GM13976 (cell line): ENCODE data around the gene SNPH.

Experiments
- DNase-seq: peaks from one replicate; pipeline ENCODE4 v3.0.0; 2012; ENCODE audit warnings: low spot score
- CTCF ChIP-seq: IDR thresholded peaks from 2 replicates; pipeline ENCODE4 v1.5.1; 2012; ENCODE audit warnings: borderline replicate concordance, mild to moderate bottlenecking; ENCODE audit not compliant: insufficient read depth; ENCODE audit errors: extremely low read depth, missing control alignments, control extremely low read depth
- in situ Hi-C: fragments of 300-500 bp; cut with MboI; formaldehyde crosslinking; loops from one replicate; pipeline ENCODE4 v1.12.0; 2022; ENCODE audit warnings: low sequenced_read_pairs, mixed read lengths, inconsistent platforms; ENCODE audit not compliant: unreplicated experiment

Gene SNPH

GRCh38 chr20:1332749-1333300 lies 66.7 kb downstream of the SNPH start:
- in situ Hi-C loops = no loop called here
- no peak for DNase-seq
- TF ChIP-seq CTCF = no peak

- no peak for TF ChIP-seq CTCF
- no peak for DNase-seq
- in situ Hi-C loops = no loop called here
Observed at GRCh38 chr20:1333462-1334369, 67.6 kb downstream of the SNPH start.

- TF ChIP-seq CTCF = no peak
- in situ Hi-C loops = no loop called here
- DNase-seq = no peak
Observed at GRCh38 chr20:1334370-1334731, 68.3 kb downstream of the SNPH start.

GRCh38 chr20:1334761-1335160 lies 68.7 kb downstream of the SNPH start:
- no peak for DNase-seq
- in situ Hi-C loops = no loop called here

GRCh38 chr20:1335961-1336698 lies 70.0 kb downstream of the SNPH start:
- no peak for DNase-seq
- in situ Hi-C loops = no loop called here
- TF ChIP-seq CTCF = no peak

More at GRCh38 chr20:1334761-1335160, 68.7 kb downstream of the SNPH start:
- TF ChIP-seq CTCF = no peak

GRCh38 chr20:1336699-1337367 lies 70.7 kb downstream of the SNPH start:
- no peak for TF ChIP-seq CTCF
- DNase-seq = no peak
- in situ Hi-C loops = no loop called here
